Ovary (tissue), 3 donors: ENCODE results near the gene SSBP4.

Experiments
- CTCF ChIP-seq, 3 donors: fragments of 450-650 bp in 2 of 3; fragments of 200-600 bp in 1 of 3; IDR thresholded peaks; one replicate each; pipeline versions ENCODE4 v1.5.1 to v1.8.0; 2016 to 2022; ENCODE audit warnings: antibody characterized with exemption in 3 of 3, mild to moderate bottlenecking in 1 of 3
- EP300 ChIP-seq: sonication (generic); formaldehyde crosslinking; IDR thresholded peaks from one replicate; pipeline ENCODE4 v1.6.1; 2017; ENCODE audit warnings: antibody characterized with exemption
- POLR2A ChIP-seq: fragments of 450-650 bp; IDR thresholded peaks from one replicate; pipeline ENCODE4 v1.6.1; 2017; ENCODE audit warnings: antibody characterized with exemption, mild to moderate bottlenecking, moderate library complexity
- donor health status: DM: no; HTN: no; CAD: no.

GRCh38 chr19:18424122-18424889 lies 5.1 kb downstream of the SSBP4 start:
- TF ChIP-seq CTCF (IDR thresholded peaks at IDR 0.05) (no peak), POLR2A (no peak), EP300 (no peak)
